Measurements from ENCODE around the gene TMEM170A.

The TMEM170A gene

GRCh38 chr16:75398333-75398732 lies 66.2 kb downstream of the TMEM170A start:
- no peak for DNase-seq

- DNase-seq = no peak
Observed at GRCh38 chr16:75394941-75395340, 69.5 kb downstream of the TMEM170A start.

All from CD4-positive, alpha-beta T cell treated with Interleukin-15 for 1 hour (primary cell).